Caco-2 (cell line): ENCODE data around the gene GAA. TPM values are rescaled to one million over a fixed set of nuclear protein-coding genes. Genes with fewer than 3 reads are reported as not detected.

Experiments used
- BruUV-seq: library from RNA; stranded (reverse); fragments of 400-500 nt; replicated peaks from 2 replicates; lab custom pipeline; 2021; lab: Mats Ljungman, UMichigan
- CTCF ChIA-PET: fragments of 300-600 bp; sonication (Branson Sonifier 250); formaldehyde crosslinking; loops from one replicate; lab custom pipeline; 2022; ENCODE audit warnings: antibody characterized with exemption; lab: Charles Lee
- POLR2A ChIA-PET: fragments of 300-600 bp; sonication (Branson Sonifier 250); formaldehyde crosslinking; loops from one replicate; lab custom pipeline; 2022; ENCODE audit warnings: antibody characterized with exemption; lab: Charles Lee
- DNase-seq, 2 experiments: peaks; one replicate each; pipeline versions ENCODE4 v3.0.0 to v3.0.0-alpha.2; 2020 to 2022
- H3K27me3 ChIP-seq: replicated peaks from 2 replicates; pipeline ENCODE4 v1.6.0; 2011; ENCODE audit warnings: low read length; ENCODE audit not compliant: control insufficient read depth, insufficient read depth
- H3K36me3 ChIP-seq: 2 replicates; pipeline ENCODE4 v1.5.1; 2011; ENCODE audit warnings: low read length; ENCODE audit not compliant: control insufficient read depth, insufficient read depth
- H3K4me1 ChIP-seq: fragments of 250-450 bp; sonication (Bioruptor Pico); 2 replicates; pipeline ENCODE4 v1.5.1; 2020; ENCODE audit warnings: mild to moderate bottlenecking
- H3K4me3 ChIP-seq: 2 replicates; pipeline ENCODE4 v1.5.1; 2011; ENCODE audit warnings: low read depth, mild to moderate bottlenecking, control low read depth, low read length
- H3K9me3 ChIP-seq: fragments of 250-450 bp; sonication (Bioruptor Pico); 2 replicates; pipeline ENCODE4 v1.5.1; 2020; ENCODE audit warnings: mild to moderate bottlenecking, moderate library complexity
- H3K27ac Mint-ChIP-seq: one replicate; pipeline ENCODE4 v1.8.0; 2022; ENCODE audit warnings: mixed read lengths; ENCODE audit not compliant: unreplicated experiment
- H3K27me3 Mint-ChIP-seq: one replicate; pipeline ENCODE4 v1.8.0; 2022; ENCODE audit warnings: mixed read lengths; ENCODE audit not compliant: insufficient read depth, unreplicated experiment
- H3K36me3 Mint-ChIP-seq: one replicate; pipeline ENCODE4 v1.8.0; 2022; ENCODE audit warnings: mild to moderate bottlenecking, mixed read lengths; ENCODE audit not compliant: insufficient read depth, unreplicated experiment
- H3K4me1 Mint-ChIP-seq: one replicate; pipeline ENCODE4 v1.8.0; 2022; ENCODE audit warnings: low read depth, mixed read lengths; ENCODE audit not compliant: unreplicated experiment
- H3K4me3 Mint-ChIP-seq: one replicate; pipeline ENCODE4 v1.8.0; 2022; ENCODE audit warnings: mild to moderate bottlenecking, moderate library complexity, mixed read lengths; ENCODE audit not compliant: unreplicated experiment
- H3K9me3 Mint-ChIP-seq: one replicate; pipeline ENCODE4 v1.8.0; 2022; ENCODE audit warnings: mixed read lengths; ENCODE audit not compliant: unreplicated experiment
- intact Hi-C: fragments of 100-400 bp; cut with micrococcal nuclease; formaldehyde crosslinking; loops from one replicate; pipeline ENCODE4 v1.10.0; 2022; ENCODE audit not compliant: unreplicated experiment
- total RNA-seq: library from RNA; stranded (reverse); gene quantifications from 2 replicates; pipeline ENCODE4 v1.2.3, GENCODE V29; 2022
- TF ChIP-seq, protein P1 (sequence below), 2 experiments: fragments of 200-600 bp in 1 of 2; IDR thresholded peaks; 1 replicate in 1 of 2; 2 replicates in 1 of 2; pipeline versions ENCODE4 v1.5.1 to v1.8.0; 2011 to 2022; ENCODE audit warnings: antibody characterized with exemption in 1 of 2, control low read depth in 1 of 2, inconsistent platforms in 1 of 2, low read depth in 1 of 2, low read length in 1 of 2, mild to moderate bottlenecking in 1 of 2, moderate library complexity in 1 of 2; ENCODE audit not compliant: insufficient read depth in 1 of 2, severe bottlenecking in 1 of 2, unreplicated experiment in 1 of 2

GAA gene
- total RNA-seq, 1 experiment from 2014 or later, result 42.4 TPM

DNA sequence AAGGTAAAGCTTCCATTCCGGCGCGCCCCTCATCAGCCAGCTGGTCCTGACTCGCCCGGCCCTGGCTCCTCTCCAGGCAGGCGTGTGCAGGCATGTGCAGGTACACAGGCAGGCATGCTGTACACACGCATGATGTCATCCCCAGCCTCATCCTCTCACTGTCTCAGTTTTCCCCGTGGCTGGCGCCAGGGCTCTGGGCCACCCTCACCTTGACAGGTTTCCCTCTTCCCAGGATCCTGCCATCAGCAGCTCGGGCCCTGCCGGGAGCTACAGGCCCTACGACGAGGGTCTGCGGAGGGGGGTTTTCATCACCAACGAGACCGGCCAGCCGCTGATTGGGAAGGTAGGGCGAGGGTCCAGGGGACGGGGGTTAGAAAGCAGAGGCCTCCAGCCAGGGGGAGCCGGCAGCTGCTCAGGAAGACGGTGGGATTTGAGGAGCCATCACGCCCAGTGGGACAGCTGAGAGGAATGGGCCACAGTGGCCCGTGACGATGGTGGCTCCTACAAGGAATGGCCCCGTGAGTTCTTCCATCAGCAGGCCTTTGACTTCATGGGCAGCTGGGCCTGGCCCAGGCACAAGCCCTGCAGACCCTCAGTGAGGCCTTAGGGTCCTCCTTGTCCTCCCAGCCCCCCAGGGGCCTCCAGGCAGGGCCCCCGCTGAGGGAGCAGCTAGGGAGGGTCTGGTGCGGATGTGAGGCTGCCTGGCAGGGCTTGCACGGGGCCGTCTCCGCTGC, 8.5 kb downstream of the GAA start:
- BruUV-seq, result no TSS peak
- Mint-ChIP-seq H3K4me3 (no peak overlapping the region), H3K36me3 (no peaks in the 10 kb centered on the region), H3K9me3 (no peaks in the 10 kb centered on the region), H3K27me3 (no peaks in the 10 kb centered on the region), H3K4me1 (no peaks in the 10 kb centered on the region), H3K27ac (no peak overlapping the region)
- Histone ChIP-seq H3K36me3 (no peaks in the 10 kb centered on the region), H3K4me3 (no peak overlapping the region), H3K27me3 (no peaks in the 10 kb centered on the region), H3K4me1 (no peaks in the 10 kb centered on the region), H3K9me3 (no peaks in the 10 kb centered on the region)
- ChIA-PET CTCF (interaction anchor here (1.2 kb wide), 1 partner anchor 15 kb away, joined by 4 read pairs; no protein-coding TSS in a partner anchor), POLR2A (no interaction called here)
- TF ChIP-seq, protein P1, sequence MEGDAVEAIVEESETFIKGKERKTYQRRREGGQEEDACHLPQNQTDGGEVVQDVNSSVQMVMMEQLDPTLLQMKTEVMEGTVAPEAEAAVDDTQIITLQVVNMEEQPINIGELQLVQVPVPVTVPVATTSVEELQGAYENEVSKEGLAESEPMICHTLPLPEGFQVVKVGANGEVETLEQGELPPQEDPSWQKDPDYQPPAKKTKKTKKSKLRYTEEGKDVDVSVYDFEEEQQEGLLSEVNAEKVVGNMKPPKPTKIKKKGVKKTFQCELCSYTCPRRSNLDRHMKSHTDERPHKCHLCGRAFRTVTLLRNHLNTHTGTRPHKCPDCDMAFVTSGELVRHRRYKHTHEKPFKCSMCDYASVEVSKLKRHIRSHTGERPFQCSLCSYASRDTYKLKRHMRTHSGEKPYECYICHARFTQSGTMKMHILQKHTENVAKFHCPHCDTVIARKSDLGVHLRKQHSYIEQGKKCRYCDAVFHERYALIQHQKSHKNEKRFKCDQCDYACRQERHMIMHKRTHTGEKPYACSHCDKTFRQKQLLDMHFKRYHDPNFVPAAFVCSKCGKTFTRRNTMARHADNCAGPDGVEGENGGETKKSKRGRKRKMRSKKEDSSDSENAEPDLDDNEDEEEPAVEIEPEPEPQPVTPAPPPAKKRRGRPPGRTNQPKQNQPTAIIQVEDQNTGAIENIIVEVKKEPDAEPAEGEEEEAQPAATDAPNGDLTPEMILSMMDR (IDR thresholded peaks at IDR 0.05; ENCODE audit: insufficient read depth in 1 of 2, low read depth in 1 of 2, low read length in 1 of 2, severe bottlenecking in 1 of 2, unreplicated experiment in 1 of 2), result no peak
- DNase-seq, result no peak
- intact Hi-C loops, result loop anchor here (10.0 kb wide), 1 partner anchor 185 kb away; no protein-coding TSS in a partner anchor

DNA sequence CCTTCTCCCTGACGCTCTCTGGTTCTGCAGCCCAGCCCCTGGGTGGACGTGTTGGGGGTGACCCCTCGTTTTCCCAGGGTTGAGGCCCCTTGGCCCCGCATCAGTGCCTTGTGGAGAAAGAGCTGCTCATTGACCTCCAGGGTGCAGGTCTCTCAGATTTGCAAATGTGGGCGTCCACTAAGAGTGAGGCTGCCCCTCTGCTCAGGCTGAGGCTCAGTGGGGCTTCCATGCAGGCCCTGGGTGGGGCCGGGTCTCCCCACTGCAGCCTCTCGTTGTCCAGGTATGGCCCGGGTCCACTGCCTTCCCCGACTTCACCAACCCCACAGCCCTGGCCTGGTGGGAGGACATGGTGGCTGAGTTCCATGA, 9.0 kb downstream of the GAA start:
- Histone ChIP-seq H3K9me3 (no peaks in the 10 kb centered on the region), H3K27me3 (no peaks in the 10 kb centered on the region), H3K4me1 (no peaks in the 10 kb centered on the region), H3K4me3 (no peak overlapping the region), H3K36me3 (no peaks in the 10 kb centered on the region)
- no peak for DNase-seq
- Mint-ChIP-seq H3K27me3 (no peaks in the 10 kb centered on the region), H3K9me3 (no peaks in the 10 kb centered on the region), H3K36me3 (no peaks in the 10 kb centered on the region), H3K4me3 (no peak overlapping the region), H3K4me1 (no peaks in the 10 kb centered on the region), H3K27ac (no peak overlapping the region)
- TF ChIP-seq, protein P1 (IDR thresholded peaks at IDR 0.05; ENCODE audit: insufficient read depth in 1 of 2, low read depth in 1 of 2, low read length in 1 of 2, severe bottlenecking in 1 of 2, unreplicated experiment in 1 of 2), result no peak
- CTCF ChIA-PET, result interaction anchor here (1.2 kb wide), 1 partner anchor 14 kb away, joined by 4 read pairs; no protein-coding TSS in a partner anchor
- POLR2A ChIA-PET, result no interaction called here
- BruUV-seq, result no TSS peak
- intact Hi-C loops, result no loop called here

DNA sequence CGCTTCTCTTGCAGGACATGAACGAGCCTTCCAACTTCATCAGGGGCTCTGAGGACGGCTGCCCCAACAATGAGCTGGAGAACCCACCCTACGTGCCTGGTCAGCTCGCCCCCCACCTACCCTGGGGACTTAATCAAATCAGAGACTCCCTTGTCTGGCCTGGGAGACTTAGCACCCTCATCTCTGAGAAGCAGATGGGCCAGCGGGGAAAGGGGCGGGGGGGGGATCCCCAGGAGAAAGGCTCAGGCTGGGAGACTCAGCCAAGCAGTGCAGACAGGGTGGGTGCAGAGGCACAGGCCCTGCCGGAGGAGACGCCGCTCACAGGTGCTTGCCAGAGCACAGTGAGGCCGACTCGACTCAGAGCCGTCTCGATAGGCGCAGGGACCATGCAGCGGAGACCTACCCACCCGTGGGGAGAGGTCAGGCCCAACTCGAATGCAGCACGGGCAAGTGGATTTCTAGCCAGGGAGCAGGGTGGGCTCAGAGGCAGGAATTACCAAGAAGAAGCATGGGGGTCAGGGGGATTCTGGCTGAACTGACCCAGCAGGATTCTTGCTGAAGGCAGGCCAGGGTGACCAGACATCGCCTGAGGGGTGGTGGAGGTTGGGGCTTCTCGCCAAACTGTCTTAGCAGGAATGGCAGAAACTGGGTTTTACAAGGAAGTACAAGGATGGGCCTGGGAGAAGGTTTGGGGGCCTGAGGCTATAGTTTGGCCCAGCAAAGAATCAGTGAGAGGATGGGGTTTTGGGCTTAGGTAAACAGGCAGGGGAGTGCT, 9.7 kb downstream of the GAA start:
- no peaks in the 10 kb centered on the region for H3K9me3 Mint-ChIP-seq

More for the DNA sequence above, 9.7 kb downstream of the GAA start:
- no peaks in the 10 kb centered on the region for H3K36me3 Mint-ChIP-seq
- no peaks in the 10 kb centered on the region for H3K36me3 ChIP-seq
- TF ChIP-seq, protein P1 (IDR thresholded peaks at IDR 0.05; ENCODE audit: insufficient read depth in 1 of 2, low read depth in 1 of 2, low read length in 1 of 2, severe bottlenecking in 1 of 2, unreplicated experiment in 1 of 2), result no peak
- H3K9me3 ChIP-seq, result no peaks in the 10 kb centered on the region
- ChIA-PET POLR2A (no interaction called here), CTCF (no interaction called here)
- no peak overlapping the region for H3K27ac Mint-ChIP-seq
- no peaks in the 10 kb centered on the region for H3K27me3 ChIP-seq
- no peaks in the 10 kb centered on the region for H3K27me3 Mint-ChIP-seq
- H3K4me3 Mint-ChIP-seq, result no peak overlapping the region
- H3K4me1 ChIP-seq, result no peaks in the 10 kb centered on the region
- no peaks in the 10 kb centered on the region for H3K4me1 Mint-ChIP-seq
- no peak overlapping the region for H3K4me3 ChIP-seq
- no peak for DNase-seq
- BruUV-seq, result no TSS peak
- intact Hi-C loops, result no loop called here
